Ramos (cell line): Measurements from ENCODE around the gene UST.

Experiments
- in situ Hi-C: fragments of 300-500 bp; cut with MboI; formaldehyde crosslinking; loops from one replicate; pipeline ENCODE4 v1.14.3; 2022; ENCODE audit warnings: low sequenced_read_pairs; ENCODE audit not compliant: unreplicated experiment

The UST gene

DNA sequence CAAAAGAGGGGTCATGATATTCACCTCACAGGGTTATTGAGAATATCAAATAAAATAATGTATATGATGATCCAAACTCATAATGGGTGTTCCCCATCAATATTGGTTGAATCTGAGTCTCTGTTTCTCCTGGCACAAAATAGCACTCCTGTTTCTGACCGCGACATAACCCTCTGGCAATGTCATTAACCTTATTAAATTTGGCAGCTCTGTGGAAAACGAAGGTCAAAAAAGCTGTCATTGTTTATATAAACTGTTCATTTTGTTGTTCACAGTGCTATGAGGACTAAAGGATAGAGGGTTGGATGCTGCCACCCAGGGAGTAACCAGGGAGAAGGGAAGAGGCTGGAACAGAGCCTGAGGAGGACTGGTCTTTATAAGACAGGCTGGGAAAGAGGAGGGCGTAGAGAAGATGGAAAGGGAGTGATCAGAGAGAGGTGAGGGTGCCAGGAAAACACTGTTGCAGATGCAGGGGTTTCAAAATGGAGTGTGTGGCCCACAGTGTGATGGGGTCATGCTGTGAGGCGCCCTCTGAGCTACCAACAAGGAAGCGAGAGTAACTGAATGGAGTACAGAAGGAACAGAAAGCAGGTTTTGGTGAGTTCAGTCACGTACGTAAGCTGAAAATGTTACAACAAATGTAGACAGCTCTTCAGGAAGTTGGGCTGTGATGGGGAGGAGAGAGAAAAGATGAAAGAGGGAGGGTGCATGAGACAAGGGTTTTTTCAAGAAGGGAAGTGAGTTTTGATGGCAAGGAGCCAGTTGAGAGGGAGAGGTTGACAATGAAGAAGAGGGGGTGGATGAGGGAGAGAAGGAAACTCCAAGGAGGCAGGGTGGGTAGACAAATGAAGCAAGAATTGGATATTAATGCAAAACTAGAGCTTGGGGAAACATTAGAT, 319.1 kb downstream of the UST start:
- in situ Hi-C loops, result no loop called here

DNA sequence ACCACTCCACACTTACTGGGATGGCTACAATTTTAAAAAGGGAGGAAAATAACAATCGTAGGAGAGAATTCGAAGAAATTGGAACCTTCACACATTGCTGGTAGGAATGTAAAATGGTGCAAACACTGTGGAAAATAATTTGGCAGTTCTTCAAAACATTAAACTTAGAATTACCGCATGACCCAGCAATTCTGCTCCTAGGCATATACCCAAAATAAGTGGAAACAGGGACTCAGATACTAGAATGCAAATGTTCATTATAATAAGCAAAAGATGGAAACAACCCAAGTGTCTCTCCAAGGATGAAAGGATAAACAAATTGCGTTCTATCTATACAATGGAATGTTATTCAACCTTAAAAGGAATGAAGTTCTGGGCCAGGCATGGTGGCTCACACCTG, 325.2 kb downstream of the UST start:
- in situ Hi-C loops, result no loop called here

DNA sequence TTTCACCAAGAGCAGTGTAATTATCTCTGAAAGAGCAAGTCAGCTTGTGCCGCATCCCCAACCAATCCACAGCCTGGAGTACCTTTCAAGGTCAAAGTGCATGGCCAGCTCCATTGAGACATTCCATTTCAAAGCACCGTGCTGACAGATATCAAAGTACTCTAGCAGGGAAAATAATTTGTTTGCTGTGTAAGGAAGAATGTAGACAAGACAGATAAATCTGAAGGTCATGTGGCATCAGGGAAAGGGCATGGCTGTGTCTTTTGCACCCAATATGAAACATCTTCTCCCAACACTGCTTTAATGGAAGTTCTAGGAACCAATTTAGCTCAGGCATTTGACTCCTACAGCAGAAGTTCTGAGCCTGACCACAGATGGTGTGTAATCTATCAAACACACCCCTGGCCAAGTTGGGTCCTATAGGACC, 328.0 kb downstream of the UST start:
- in situ Hi-C loops, result no loop called here

DNA sequence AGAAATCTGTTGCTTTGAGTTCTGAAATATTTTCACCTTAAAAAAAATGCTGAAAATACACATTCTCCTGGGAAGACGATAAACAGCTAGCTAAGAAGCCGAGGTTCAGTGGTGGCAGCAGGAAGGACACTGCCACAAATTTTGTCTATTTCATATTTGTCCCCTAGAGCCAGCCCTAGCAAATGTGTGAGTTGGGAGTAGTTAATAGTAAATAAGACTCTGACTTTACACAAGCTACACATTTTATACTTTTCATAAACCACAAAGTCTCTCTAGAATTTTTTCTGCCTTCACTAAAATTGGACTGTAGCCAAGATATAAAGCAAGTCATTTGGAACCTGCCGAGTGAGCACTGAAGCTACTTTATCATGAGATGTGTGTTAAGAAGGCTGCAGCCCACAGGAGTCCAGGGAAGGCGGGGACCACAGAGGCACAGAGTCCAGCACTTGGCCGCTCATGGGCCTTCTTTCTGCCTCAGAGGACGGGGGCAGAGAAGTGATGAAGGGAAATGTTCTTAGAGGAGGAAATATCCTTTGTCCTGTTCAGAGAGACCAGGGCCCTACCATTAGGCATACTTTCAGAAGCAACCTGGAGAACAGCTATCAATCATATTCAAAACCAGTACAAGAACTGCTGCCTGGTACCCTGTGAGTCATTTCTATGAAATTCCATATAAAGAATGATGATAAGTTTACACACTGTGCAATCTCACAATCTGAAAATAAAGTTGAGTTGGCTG, 329.0 kb downstream of the UST start:
- in situ Hi-C loops, result no loop called here

DNA sequence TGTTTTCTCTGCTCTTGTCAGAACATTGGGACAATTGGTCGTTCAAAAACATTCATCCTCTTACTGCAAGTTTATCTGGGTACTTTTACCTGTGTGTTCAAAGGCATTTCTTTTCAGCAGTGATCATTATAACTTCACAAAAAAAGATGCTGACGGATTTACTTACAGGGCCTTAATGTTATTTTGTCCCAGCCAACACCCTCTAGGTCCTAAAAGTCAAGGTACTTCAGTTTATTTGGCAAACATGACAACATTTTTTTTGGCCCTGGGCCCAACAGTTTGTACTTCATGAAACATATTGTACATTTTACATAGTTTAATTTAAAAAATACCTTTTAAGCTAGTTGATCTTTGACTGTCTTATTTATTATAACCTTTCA, 329.5 kb downstream of the UST start:
- in situ Hi-C loops, result no loop called here

DNA sequence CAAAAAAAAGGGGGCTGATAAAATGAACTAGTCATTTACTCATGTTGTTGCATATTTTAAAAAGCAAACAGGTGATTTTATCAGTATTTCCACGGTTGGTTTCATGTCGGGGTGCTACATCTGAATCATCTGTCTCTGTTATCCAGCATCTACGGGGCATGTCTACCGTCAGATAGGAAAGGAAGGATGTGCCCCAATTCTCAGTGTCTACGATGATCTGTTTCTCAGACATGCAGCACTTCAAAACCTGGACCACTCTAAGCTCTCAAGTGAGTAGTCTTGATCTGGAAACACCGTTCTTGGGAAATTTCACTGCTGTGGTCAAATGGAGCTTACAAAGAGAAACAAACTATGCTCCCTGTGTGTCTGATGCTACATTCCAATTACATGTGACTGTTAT, 330.4 kb downstream of the UST start:
- in situ Hi-C loops, result no loop called here

DNA sequence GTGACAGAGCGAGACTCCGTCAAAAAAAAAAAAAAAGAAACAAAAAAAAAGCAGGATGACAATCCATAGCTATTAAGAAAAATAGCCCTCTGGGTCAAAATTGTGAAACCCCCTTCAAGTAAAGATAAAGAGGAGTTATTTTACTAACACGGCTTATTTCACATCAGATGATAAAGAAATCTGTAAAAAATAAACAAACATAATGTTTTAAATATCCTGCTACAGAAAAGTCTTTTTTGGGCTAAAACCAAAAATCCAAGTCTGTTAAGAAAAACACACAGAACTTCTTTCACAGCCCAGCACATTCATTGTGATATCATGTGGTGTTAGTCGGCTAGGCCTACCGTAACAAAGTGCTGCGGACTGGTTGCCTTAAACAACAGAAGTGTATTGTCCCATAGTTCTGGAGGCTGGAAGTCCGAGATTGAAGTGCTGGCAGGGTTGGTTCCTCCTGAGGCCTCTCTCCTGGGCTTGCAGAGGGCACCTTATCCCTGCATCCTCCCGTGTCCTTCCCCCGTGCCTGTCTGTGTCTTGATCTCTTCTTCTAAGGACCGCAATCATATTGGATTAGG, 331.5 kb downstream of the UST start:
- in situ Hi-C loops, result no loop called here

DNA sequence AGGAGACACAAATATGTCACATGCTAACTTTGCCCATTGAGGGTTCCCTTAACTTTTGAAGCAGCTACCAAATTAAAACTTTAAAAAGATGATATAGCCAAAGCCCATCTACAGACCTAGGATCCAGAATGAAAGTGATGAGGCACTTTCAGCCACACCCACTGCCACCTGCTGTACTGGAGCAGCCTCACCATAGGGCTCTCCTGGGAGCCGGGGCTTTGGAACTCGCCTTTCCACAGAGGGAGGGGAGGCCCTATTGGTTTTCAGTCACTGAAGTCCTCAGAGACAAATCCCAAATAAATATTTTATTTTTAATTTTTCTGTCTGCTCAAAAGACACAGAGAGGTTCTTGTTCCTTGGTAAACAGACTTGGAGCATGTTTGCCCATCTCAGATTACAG, 332.6 kb downstream of the UST start:
- in situ Hi-C loops, result no loop called here

DNA sequence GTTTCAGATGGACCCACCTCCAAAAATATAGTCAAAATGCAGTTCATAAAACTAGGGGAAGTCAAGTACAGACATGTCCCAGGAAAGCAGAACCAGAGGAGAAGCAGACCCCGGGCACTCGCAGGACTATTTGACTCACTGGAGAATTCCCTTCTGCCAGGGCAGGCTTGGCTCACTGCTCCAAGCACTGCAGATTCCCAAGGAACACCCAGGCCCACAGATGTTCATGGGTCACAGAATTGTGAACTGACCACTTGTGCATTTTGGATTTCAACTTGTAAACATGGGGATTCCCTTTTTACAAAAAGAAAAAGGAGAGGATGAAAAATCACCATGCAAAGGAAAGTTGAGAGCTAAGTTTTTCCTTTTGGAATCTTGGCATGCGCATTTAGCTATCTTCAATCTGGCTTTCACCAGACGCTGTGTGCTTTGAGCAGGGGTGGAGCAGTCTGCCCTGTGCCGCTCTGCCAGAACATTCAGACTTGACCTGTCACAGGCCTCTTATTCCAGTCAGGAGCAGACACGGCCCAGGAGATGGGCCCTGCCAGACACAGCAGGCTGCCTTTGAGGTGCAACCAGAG, 333.2 kb downstream of the UST start:
- in situ Hi-C loops, result loop anchor here (5.0 kb wide), 1 partner anchor 352 kb away; no protein-coding TSS in a partner anchor

DNA sequence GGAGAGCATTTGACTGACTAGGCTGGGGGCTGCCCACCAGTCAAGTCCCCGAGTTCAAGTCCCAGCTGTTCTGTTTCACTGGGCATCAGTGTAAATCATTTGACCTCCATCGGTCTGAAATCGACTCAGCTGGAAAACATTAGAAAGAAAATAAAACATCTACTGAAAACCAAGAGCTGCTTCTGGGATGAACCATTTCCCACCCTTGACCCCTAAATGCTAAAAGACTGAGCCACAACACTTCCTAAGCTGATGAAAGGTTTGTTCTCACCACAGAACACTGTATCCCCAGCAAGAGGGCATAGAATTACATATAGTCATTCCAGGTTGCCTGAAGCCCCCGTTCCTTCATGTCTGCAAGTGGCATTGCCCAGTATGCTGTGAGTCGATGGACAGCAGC, 333.7 kb downstream of the UST start:
- in situ Hi-C loops, result loop anchor here (5.0 kb wide), 1 partner anchor 352 kb away; no protein-coding TSS in a partner anchor

DNA sequence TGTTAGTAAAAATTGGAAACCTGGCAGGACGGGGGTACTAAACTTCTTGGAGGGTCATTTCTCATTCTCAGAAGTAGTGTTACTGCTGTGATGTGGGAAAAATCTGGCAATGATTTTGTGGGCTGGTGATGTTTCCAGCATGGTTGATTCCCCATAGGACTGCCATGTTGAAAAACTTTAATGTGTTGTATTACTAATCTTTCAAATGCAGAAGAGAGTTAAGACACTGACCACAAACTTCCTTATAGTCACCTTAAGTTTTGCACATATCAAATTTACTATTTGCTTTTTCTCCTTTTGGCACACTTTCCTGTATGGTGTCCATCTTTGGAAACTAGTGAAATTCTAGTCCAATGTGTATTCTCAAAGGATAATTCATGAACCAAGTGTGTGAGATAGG, 334.5 kb downstream of the UST start:
- in situ Hi-C loops, result loop anchor here (5.0 kb wide), 1 partner anchor 351 kb away; no protein-coding TSS in a partner anchor

DNA sequence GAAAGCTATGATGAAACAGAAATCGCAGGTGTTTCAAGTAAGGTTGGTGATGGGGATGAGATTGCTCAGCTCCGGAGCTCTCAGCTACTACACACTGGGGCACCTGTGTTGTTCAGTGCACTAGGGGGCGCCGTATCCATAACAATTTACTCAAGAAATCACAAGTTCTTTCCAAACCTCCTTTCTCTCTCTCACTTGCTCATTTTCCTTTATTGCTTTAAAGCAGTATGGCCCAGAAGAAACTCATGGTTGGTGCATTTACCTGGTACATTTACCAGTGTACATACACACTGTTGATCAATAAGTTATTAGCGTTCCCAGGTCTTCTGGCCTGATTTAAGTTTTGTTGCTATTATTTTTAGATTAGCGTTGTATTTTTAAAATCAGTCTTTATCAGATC, 335.5 kb downstream of the UST start:
- in situ Hi-C loops, result loop anchor here (5.0 kb wide), 1 partner anchor 350 kb away; no protein-coding TSS in a partner anchor

DNA sequence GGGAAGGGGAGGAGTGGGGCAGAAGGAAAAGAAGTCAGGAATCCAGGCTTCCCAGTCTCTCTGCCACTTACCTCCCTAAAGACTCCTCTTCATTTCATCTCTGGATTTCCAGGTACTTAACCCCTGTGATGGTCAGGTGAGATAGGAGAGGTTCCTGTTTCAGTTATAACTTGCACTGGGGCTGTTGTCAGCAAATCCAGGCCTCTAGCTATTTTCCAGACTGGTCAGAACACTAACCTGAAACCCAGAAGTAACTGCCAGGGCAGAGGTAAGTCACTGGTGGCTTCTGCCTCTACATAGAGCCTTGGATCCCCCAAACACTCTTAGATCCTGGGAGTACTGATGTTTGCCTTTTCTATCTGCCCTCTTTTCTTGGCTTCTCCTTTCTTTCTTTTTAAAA, 337.2 kb downstream of the UST start:
- in situ Hi-C loops, result loop anchor here (5.0 kb wide), 1 partner anchor 348 kb away; no protein-coding TSS in a partner anchor

DNA sequence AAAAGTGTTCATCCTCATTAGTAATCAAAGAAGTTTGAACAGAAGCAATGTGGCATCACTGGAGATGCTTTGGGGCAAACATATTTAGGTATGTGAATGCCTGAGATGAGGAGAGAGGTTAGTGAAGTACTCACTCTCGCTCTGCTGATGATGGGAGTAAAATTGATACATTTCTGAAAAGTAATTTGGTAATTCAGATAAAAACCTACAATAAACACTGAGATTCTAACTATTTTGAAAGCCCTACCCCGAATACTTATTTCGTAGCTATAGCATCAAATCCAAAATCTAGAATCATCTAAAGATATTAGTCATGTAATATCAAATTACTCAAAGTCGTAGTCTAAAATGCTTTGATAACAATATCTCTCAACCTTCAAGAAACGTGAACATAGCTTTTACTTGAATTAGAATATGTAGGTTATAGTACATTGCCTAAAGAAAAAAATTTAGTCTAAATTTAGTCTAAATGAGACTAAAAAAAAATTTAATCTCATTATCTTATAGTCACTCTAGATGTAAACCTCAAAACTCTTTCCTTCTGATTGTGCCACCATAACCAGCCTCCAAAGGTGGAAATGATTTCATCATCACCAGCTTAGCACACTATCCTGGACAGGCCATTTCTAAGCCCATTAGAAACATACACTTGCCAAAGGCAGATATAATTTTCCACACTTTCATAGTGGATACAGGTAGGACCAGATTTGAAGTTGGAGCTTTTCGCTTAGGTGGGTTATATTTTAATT, 338.2 kb downstream of the UST start:
- in situ Hi-C loops, result loop anchor here (5.0 kb wide), 1 partner anchor 347 kb away; no protein-coding TSS in a partner anchor

DNA sequence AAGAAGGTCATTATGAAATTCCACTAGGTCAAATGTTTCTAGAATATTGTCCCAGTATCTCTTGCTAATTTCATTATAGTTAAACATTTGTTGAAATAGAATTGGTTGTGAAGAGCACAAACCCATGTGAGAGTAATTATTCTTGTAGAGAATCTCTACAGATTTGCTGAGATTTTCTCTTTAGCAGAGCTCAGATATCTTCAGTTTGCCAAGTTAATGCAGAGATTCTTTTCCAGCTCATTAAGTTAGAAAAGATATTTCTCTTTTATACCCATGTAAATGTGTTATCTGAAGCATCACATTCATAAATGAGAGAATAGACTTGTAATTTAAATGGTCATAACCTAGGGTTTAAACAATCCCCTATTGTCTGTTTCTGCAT, 338.7 kb downstream of the UST start:
- in situ Hi-C loops, result no loop called here

DNA sequence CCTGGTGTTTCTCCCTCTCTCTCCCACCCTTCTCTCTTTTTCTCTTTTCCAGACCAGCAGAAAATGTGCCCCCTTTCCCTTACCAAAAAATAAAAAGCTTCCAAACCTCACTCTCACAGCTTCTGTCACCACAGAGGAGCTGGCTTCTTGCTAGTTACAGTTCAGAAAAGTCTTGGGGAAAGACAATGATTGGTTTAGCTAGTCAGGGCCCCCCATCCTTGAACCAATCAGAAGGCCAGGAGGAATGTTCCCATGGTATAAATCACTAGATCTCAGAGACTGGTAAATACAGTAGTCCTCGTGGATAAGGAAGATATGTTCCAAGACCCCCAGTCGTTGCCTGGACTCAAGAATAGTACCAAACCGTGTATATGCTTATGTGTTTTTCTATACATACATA, 339.5 kb downstream of the UST start:
- in situ Hi-C loops, result no loop called here

DNA sequence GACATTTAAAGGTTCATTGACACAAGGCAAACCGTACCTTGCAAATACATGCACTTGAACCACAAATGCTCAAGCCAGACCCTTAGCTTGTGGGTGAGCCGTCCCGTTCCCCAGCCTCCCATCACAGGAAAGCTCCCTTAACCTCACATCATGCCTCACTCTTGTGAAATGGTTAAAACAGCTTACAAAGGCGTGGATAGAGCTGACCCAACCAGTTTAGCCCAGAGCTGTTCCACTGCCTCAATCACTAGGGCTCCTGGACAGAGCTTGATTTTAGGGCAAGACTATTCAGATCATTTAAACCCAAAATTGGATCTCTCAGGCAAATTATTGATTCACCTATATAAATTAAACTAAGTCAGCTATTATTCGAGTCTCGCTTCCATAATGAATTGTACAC, 341.1 kb downstream of the UST start:
- in situ Hi-C loops, result no loop called here

DNA sequence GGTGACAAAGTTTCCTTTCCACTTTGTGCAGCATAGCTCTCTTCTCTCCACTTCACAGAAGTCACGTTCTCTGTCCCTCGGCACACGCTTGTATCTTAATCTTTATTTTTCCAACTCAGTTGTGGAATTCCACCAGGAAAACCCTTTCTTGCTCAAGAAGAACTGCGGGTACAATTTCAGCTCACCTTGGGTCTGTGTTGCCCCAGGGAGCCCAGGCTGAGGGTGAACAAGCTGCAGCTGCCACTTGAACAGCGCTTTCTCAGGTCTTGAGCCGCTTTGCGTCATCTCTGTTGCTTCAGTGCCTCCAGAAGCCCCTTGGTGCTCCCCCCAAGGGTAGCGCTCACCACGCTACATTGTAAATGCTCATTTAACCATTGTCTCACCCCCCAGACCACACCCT, 341.5 kb downstream of the UST start:
- in situ Hi-C loops, result no loop called here

DNA sequence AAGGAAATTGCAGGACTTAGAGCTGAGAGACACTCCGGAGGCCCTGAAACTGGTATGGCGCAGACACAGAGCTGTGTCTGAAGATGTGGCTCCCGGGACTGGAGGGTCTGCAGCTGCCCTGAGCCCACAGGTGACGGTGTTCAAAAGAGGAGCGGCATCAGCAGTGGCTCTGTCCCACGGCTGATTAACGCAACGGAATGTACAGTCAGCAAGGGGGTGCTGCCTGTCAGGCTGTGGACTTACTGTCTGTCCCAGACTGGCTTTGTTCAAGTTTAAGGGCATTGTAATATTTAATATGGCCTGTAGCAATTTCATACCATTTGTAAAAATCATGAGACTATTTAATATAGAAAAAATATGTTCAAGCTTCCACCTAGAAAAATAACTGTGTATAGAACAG, 342.7 kb downstream of the UST start:
- in situ Hi-C loops, result no loop called here

DNA sequence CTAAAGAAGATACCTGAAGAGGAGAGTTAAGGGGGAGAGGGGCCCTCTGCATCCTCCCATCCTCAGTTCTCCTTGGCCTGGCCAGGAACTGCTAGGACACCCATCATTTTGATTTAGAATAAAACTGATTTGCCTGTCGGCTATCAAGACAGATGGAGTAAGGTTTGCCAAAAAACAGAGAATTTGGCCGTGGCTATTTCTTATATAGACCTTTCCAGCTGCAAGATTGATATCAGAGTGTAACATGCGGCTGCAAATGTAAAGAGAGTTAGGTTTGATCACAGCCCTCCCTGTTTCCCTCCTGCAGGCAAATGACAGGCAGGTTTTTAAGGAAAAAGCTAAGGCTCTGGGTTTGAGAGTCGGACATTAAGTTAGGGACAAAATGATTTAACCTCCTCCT, 344.1 kb downstream of the UST start:
- in situ Hi-C loops, result no loop called here
